H1 (cell line): ENCODE measurements around the gene CACNA2D3. TPM values are rescaled to one million over a fixed set of nuclear protein-coding genes. Genes with fewer than 3 reads are reported as not detected.

Source experiments
- ZNF274 ChIP-seq: IDR thresholded peaks from 2 replicates; pipeline ENCODE4 v1.7.0; 2012; ENCODE audit warnings: low read length, borderline replicate concordance; ENCODE audit errors: extremely low read depth
- polyA plus RNA-seq, 7 experiments: library from polyadenylated mRNA; depleted of rRNA in 3 of 7; stranded (reverse) in 5 of 7; unstranded in 2 of 7; fragments of >200 nt in 5 of 7; fragments of 200-250 nt in 2 of 7; gene quantifications; 1 replicate in 5 of 7; 2 replicates in 1 of 7; 4 replicates in 1 of 7; pipeline versions ENCODE4 v1.2.1 to v1.2.3, GENCODE V29; 2011 to 2013; ENCODE audit warnings: missing spikeins in 2 of 7, mixed read lengths in 2 of 7
- total RNA-seq: library from RNA; stranded (reverse); fragmentation: NEBNext Ultra II Directional; extraction: Animal tissue kit (Norgen Biotek cat#: 25700); gene quantifications from 2 replicates; pipeline ENCODE4 v1.2.1, GENCODE V29; 2021

CACNA2D3 gene
- total and polyA plus RNA-seq, 2 of the 8 experiments (the other 6 are each of a cell fraction or from before 2014, with no cell fraction given), result 1.5 to 1.8 TPM

- no peak for TF ChIP-seq ZNF274
Measured at GRCh38 chr3:54773271-54773670, 650.9 kb downstream of the CACNA2D3 start (continued).
